Left hindlimb (tissue), 1 donor: Measurements from ENCODE around the gene CACNA1H.
"Not testable (repeated sequence)": the region's sequence is repeated elsewhere in the genome, so short reads cannot be mapped to it uniquely, and the experiment has no call there.

Experiments used
- DNase-seq: peaks from one replicate; pipeline ENCODE4 v3.0.0-alpha.2; 2018

The CACNA1H gene

GRCh38 chr16:1194665-1195392, 41.9 kb downstream of the CACNA1H start:
- no peak for DNase-seq

DNA sequence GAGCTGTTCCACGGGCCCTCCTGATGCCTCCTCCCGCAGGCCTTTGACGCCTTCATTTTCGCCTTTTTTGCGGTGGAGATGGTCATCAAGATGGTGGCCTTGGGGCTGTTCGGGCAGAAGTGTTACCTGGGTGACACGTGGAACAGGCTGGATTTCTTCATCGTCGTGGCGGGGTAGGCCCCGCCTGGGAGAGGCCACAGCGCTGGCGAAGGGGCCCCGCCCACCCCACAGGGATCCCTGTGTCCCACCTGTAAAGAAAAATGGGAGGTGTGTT, 42.4 kb downstream of the CACNA1H start:
- no peak for DNase-seq

DNA sequence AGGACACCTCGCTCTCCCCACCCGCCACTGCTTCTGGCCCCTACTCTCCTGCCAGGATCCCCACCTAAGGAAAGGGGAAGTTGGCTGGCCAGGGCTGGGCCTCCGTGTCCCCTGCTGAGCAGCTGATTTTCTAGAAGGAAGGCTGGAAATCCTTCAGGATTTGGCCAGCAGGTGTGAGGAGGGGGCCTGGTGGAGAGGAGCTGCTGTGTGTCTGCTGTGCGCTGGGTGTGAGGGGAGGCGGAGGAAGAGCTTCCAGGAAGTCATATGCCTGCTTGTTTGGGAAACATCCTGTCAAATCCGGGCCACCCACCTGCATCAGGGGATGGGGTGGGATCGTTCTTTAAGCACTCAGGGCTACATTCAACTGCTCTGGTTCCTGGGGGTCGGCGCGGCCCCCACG, 43.6 kb downstream of the CACNA1H start:
- DNase-seq = no peak

GRCh38 chr16:1197237-1197866, 44.4 kb downstream of the CACNA1H start:
- DNase-seq = no peak

GRCh38 chr16:1198194-1198593, 45.3 kb downstream of the CACNA1H start:
- no peak for DNase-seq

DNA sequence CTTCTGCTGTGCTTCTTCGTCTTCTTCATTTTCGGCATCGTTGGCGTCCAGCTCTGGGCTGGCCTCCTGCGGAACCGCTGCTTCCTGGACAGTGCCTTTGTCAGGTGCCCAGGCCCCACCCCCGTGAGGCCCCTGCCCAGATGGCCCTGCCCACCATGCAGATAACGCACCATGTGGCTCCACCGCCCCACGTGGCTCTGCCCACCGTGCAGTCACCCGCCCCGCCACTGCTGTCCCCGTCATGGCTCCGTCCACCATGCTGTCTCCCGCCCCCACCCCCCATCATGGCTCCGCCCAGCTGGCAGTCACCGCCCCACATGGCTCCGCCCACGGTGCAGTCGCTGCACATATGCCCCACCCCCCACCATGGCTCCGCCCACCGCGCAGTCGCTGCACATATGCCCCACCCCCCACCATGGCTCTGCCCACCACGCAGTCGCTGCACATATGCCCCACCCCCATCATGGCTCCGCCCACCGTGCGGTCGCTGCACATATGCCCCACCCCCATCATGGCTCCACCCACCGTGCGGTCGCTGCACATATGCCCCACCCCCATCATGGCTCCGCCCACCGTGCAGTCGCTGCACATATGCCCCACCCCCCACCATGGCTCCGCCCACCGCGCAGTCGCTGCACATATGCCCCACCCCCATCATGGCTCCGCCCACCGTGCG, 45.9 kb downstream of the CACNA1H start:
- DNase-seq = not testable (repeated sequence)

- DNase-seq = no peak
Measured at GRCh38 chr16:1199347-1200013, 46.6 kb downstream of the CACNA1H start.

GRCh38 chr16:1200014-1200627, 47.2 kb downstream of the CACNA1H start:
- DNase-seq = no peak

- DNase-seq = no peak
Measured at GRCh38 chr16:1201444-1201843, 48.5 kb downstream of the CACNA1H start.

DNA sequence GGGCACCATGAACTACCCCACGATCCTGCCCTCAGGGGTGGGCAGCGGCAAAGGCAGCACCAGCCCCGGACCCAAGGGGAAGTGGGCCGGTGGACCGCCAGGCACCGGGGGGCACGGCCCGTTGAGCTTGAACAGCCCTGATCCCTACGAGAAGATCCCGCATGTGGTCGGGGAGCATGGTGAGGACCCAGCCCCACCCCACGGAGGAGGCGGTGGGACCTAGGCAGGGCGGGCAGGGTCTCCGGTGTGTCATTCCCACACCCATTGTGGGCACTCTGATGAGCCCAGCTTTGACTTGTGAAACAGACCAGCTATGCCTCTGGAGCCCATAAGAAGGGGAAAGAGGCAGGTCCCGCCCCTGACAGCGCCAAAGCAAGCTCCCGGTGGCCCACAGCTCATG, 49.4 kb downstream of the CACNA1H start:
- no peak for DNase-seq

GRCh38 chr16:1204933-1205332, 52.0 kb downstream of the CACNA1H start:
- no peak for DNase-seq

GRCh38 chr16:1206326-1206725, 53.4 kb downstream of the CACNA1H start:
- DNase-seq = no peak

DNA sequence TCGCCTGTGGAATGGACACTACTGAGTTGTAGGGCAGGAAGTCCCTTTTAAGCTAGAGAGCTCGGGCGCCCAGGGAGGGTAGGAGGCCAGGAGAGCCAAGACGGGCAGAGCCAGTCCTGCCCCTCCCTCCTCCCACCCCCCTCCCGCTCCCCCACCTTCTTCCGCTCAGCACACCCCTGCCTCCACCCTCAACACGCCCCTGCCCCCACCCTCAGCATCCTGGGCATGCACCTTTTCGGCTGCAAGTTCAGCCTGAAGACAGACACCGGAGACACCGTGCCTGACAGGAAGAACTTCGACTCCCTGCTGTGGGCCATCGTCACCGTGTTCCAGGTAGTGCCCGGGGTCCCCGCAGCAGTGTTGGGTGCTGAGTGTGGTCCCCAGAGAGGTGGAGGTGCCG, 53.9 kb downstream of the CACNA1H start:
- no peak for DNase-seq

- no peak for DNase-seq
Measured at GRCh38 chr16:1208239-1208830, 55.4 kb downstream of the CACNA1H start.

DNA sequence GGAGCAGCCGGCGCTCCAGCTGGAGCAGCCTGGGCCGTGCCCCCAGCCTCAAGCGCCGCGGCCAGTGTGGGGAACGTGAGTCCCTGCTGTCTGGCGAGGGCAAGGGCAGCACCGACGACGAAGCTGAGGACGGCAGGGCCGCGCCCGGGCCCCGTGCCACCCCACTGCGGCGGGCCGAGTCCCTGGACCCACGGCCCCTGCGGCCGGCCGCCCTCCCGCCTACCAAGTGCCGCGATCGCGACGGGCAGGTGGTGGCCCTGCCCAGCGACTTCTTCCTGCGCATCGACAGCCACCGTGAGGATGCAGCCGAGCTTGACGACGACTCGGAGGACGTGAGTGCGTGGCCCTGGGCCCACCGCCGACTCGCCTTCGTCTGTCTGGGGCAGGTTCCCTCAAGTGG, 56.2 kb downstream of the CACNA1H start:
- DNase-seq = no peak

DNA sequence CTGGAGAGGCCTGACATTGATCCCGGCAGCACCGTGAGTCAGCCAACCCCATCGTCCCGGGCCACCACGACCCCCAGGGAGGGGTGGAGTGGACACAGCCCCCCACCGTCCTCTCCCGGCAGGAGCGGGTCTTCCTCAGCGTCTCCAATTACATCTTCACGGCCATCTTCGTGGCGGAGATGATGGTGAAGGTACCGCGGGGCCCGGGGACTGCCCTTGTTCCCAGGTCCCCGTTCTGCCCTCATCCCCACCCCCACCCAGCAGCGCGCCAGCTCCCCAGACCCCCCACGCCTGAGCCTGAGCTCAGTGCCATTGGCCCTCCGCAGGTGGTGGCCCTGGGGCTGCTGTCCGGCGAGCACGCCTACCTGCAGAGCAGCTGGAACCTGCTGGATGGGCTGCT, 57.6 kb downstream of the CACNA1H start:
- DNase-seq = no peak

- no peak for DNase-seq
Measured at GRCh38 chr16:1211451-1212268, 58.8 kb downstream of the CACNA1H start.

- no peak for DNase-seq
Measured at GRCh38 chr16:1212616-1213194, 59.8 kb downstream of the CACNA1H start.

GRCh38 chr16:1213231-1213630, 60.3 kb downstream of the CACNA1H start:
- no peak for DNase-seq

- no peak for DNase-seq
Measured at GRCh38 chr16:1213796-1214372, 61.0 kb downstream of the CACNA1H start.

DNA sequence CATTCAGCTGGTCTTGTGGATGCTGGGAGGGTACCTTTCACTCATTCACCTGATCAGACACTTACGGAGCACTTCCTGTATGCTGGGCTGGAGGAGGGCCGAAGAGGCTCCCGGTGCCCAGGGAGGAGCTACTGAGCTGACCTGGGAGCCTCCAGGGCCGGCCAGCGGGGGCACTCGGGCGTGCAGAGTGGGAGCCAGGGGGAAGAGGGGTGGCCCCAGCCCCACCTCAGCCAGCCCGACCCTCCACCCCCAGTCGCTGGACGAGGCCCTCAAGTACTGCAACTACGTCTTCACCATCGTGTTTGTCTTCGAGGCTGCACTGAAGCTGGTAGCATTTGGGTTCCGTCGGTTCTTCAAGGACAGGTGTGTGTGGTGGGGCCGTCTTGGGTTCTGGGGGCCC, 61.8 kb downstream of the CACNA1H start:
- no peak for DNase-seq
